HCT116 (cell line): ENCODE data around the gene TMEM176B. TPM values are rescaled to one million over a fixed set of nuclear protein-coding genes. Genes with fewer than 3 reads are reported as not detected.

Experiments
- ATAC-seq: fragments of 200-7000 bp; cut with Tn5 transposase; 2 replicates; pipeline ENCODE4 v1.9.1; 2020; ENCODE audit warnings: mild to moderate bottlenecking, moderate library complexity
- BruUV-seq: library from RNA; stranded (reverse); fragments of 400-500 nt; replicated peaks from 2 replicates; lab custom pipeline; 2021; lab: Mats Ljungman, UMichigan
- CTCF ChIA-PET: fragments of 300-600 bp; sonication (Branson Sonifier 250); formaldehyde crosslinking; loops from one replicate; lab custom pipeline; 2021; ENCODE audit warnings: antibody characterized with exemption; lab: Charles Lee
- POLR2A ChIA-PET: fragments of 300-600, 350-600 bp; sonication (Branson Sonifier 250); formaldehyde crosslinking; loops from one replicate; lab custom pipeline; 2021; ENCODE audit warnings: antibody characterized with exemption; lab: Charles Lee
- RAD21 ChIA-PET, 2 experiments: fragments of 300-600 bp; sonication (Branson Sonifier 250); formaldehyde crosslinking; loops; one replicate each; lab custom pipeline; 2023; ENCODE audit warnings: low total read pairs in 2 of 2; ENCODE audit not compliant: uncharacterized antibody in 2 of 2, unreplicated experiment in 2 of 2, low non-redundant PET in 1 of 2; lab: Charles Lee
- DNase-seq: peaks from one replicate; pipeline ENCODE4 v3.0.0-alpha.2; 2010; ENCODE audit warnings: low read depth, low spot score
- H2AFZ ChIP-seq: fragments of 200-600 bp; shearing (Covaris generic), sonication (generic); 2 replicates; pipeline ENCODE4 v1.6.1; 2017; ENCODE audit warnings: low read depth, mixed run types, mixed read lengths, antibody characterized with exemption, low read length; ENCODE audit not compliant: poor library complexity, severe bottlenecking
- H3K27ac ChIP-seq: 2 replicates; pipeline ENCODE4 v1.5.1; 2012; ENCODE audit warnings: low read depth, low read length
- H3K27me3 ChIP-seq: fragments of 200-600 bp; sonication (generic); 2 replicates; pipeline ENCODE4 v1.6.1; 2016; ENCODE audit warnings: mixed run types, low read length, mixed read lengths; ENCODE audit not compliant: insufficient read depth
- H3K36me3 ChIP-seq, 2 experiments: fragments of 200-500 bp in 1 of 2; fragments of 200-600 bp in 1 of 2; sonication (Bioruptor generic) in 1 of 2; sonication (generic) in 1 of 2; 2 replicates each; pipeline versions ENCODE4 v1.5.1 to v1.6.1; 2014 to 2016; ENCODE audit warnings: low read length in 2 of 2, inconsistent platforms in 1 of 2, mixed read lengths in 1 of 2, mixed run types in 1 of 2; ENCODE audit not compliant: insufficient read depth in 2 of 2, control insufficient read depth in 1 of 2
- H3K4me1 ChIP-seq, 2 experiments: fragments of 200-600 bp in 1 of 2; sonication (generic) in 1 of 2; 2 replicates each; pipeline versions ENCODE4 v1.5.1 to v1.6.1; 2012 to 2017; ENCODE audit warnings: low read length in 2 of 2, inconsistent platforms in 1 of 2, mild to moderate bottlenecking in 1 of 2, mixed read lengths in 1 of 2, mixed run types in 1 of 2, moderate library complexity in 1 of 2; ENCODE audit not compliant: insufficient read depth in 2 of 2, control insufficient read depth in 1 of 2
- H3K4me2 ChIP-seq: fragments of 200-600 bp; sonication (generic); 2 replicates; pipeline ENCODE4 v1.6.1; 2017; ENCODE audit warnings: mixed run types, low read length, mixed read lengths
- H3K4me3 ChIP-seq, 2 experiments: fragments of 200-600 bp in 1 of 2; sonication (generic) in 1 of 2; replicated peaks in 1 of 2; 2 replicates each; pipeline ENCODE4 v1.5.1; 2011 to 2016; ENCODE audit warnings: low read length in 2 of 2, control low read depth in 1 of 2, low read depth in 1 of 2, mild to moderate bottlenecking in 1 of 2, mixed read lengths in 1 of 2, mixed run types in 1 of 2
- H3K79me2 ChIP-seq: fragments of 200-600 bp; sonication (generic); 2 replicates; pipeline ENCODE4 v1.6.1; 2017; ENCODE audit warnings: mild to moderate bottlenecking, mixed run types, low read length, moderate library complexity, mixed read lengths; ENCODE audit not compliant: insufficient read depth
- H3K9ac ChIP-seq: fragments of 200-600 bp; sonication (generic); 2 replicates; pipeline ENCODE4 v1.6.1; 2016; ENCODE audit warnings: low read length, mixed read lengths
- H3K9me2 ChIP-seq: fragments of 200-600 bp; sonication (generic), shearing (Covaris generic); 2 replicates; pipeline ENCODE4 v1.6.1; 2017; ENCODE audit warnings: mixed run types, mild to moderate bottlenecking, moderate library complexity; ENCODE audit not compliant: insufficient read depth
- H3K9me3 ChIP-seq, 2 experiments: fragments of 200-500 bp in 1 of 2; fragments of 200-600 bp in 1 of 2; sonication (Bioruptor generic) in 1 of 2; sonication (generic) in 1 of 2; 2 replicates each; pipeline ENCODE4 v1.6.1; 2014 to 2017; ENCODE audit warnings: low read length in 2 of 2, mixed read lengths in 2 of 2, inconsistent platforms in 1 of 2, low read depth in 1 of 2, mild to moderate bottlenecking in 1 of 2, mixed run types in 1 of 2, moderate library complexity in 1 of 2; ENCODE audit not compliant: control insufficient read depth in 1 of 2, insufficient read depth in 1 of 2
- H4K20me1 ChIP-seq: fragments of 200-600 bp; sonication (generic), shearing (Covaris generic); 2 replicates; pipeline ENCODE4 v1.6.1; 2017; ENCODE audit warnings: mixed run types, mild to moderate bottlenecking, moderate library complexity; ENCODE audit not compliant: insufficient read depth
- CEBPB ChIP-seq: IDR thresholded peaks from 2 replicates; pipeline ENCODE4 v1.6.1; 2012; ENCODE audit warnings: low read depth
- SP1 ChIP-seq: IDR thresholded peaks from 2 replicates; pipeline ENCODE4 v1.6.1; 2012; ENCODE audit warnings: low read depth
- SRF ChIP-seq: IDR thresholded peaks from 2 replicates; pipeline ENCODE4 v1.6.1; 2012; ENCODE audit warnings: low read depth
- YY1 ChIP-seq: IDR thresholded peaks from 2 replicates; pipeline ENCODE4 v1.6.1; 2011; ENCODE audit warnings: low read length, low read depth, moderate library complexity, mild to moderate bottlenecking; ENCODE audit not compliant: insufficient replicate concordance; ENCODE audit errors: extremely low read depth
- intact Hi-C: fragments of 100-400 bp; cut with micrococcal nuclease; formaldehyde crosslinking; loops from 2 replicates; pipeline ENCODE4 v1.10.0; 2022
- total RNA-seq: library from RNA; stranded (reverse); gene quantifications from one replicate; pipeline ENCODE4 v1.2.1, GENCODE V29; 2021; ENCODE audit not compliant: unreplicated experiment
- TF ChIP-seq, protein P1 (sequence below): IDR thresholded peaks from 2 replicates; pipeline ENCODE4 v1.6.1; 2012; ENCODE audit warnings: low read depth
- TF ChIP-seq, protein P2 (sequence below), 3 experiments: fragments of 200-600 bp in 1 of 3; sonication (generic) in 1 of 3; IDR thresholded peaks in 2 of 3; conservative IDR thresholded peaks in 1 of 3; 2 replicates each; pipeline ENCODE4 v1.5.1; 2012 to 2017; ENCODE audit warnings: low read depth in 2 of 3, low read length in 2 of 3, antibody characterized with exemption in 1 of 3, borderline replicate concordance in 1 of 3, control low read depth in 1 of 3, mild to moderate bottlenecking in 1 of 3, mixed read lengths in 1 of 3, mixed run types in 1 of 3, moderate library complexity in 1 of 3; ENCODE audit not compliant: insufficient read depth in 1 of 3

The TMEM176B gene
- total RNA-seq, 1 experiment from 2014 or later, result 0.42 TPM

DNA sequence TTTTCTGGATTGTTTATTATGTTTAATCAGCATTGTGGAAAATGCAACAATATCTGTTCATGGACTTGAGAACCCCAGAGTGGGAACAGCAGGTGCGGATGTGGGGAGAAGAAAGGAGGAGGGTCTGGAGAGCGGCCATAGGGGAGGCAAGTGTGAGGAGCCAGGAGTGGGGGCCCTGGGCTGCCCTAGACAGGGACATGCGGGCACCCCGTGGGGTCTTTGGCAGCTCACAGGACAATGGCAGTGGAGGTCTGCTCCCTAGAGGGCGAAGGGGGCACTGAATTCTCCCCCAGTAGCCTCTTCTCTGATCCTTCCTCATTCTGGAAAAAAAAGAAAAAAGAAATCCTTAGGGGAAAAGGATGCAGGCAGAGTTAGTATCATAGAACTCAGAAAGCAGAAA, 8.9 kb downstream of the TMEM176B start:
- RAD21 ChIA-PET, result no interaction called here
- Histone ChIP-seq H3K9ac (no peak overlapping the region), H3K79me2 (no peaks in the 10 kb centered on the region), H3K27ac (no peak overlapping the region), H3K4me1 (no peaks in the 10 kb centered on the region; a peak in 1 of 4 replicates), H3K36me3 (no peaks in the 10 kb centered on the region), H3K4me3 (no peak overlapping the region), H3K27me3 (peaks cover 38% of the 10 kb centered on the region; the same call in 1 of the 2 replicates), H3K9me2 (no peaks in the 10 kb centered on the region), H2AFZ (no peak overlapping the region), H3K9me3 (no peaks in the 10 kb centered on the region), H4K20me1 (no peaks in the 10 kb centered on the region), H3K4me2 (no peak overlapping the region)
- no TSS peak for BruUV-seq
- CTCF ChIA-PET, result no interaction called here
- intact Hi-C loops, result no loop called here
- TF ChIP-seq SRF, result no peak
- TF ChIP-seq, protein P1, sequence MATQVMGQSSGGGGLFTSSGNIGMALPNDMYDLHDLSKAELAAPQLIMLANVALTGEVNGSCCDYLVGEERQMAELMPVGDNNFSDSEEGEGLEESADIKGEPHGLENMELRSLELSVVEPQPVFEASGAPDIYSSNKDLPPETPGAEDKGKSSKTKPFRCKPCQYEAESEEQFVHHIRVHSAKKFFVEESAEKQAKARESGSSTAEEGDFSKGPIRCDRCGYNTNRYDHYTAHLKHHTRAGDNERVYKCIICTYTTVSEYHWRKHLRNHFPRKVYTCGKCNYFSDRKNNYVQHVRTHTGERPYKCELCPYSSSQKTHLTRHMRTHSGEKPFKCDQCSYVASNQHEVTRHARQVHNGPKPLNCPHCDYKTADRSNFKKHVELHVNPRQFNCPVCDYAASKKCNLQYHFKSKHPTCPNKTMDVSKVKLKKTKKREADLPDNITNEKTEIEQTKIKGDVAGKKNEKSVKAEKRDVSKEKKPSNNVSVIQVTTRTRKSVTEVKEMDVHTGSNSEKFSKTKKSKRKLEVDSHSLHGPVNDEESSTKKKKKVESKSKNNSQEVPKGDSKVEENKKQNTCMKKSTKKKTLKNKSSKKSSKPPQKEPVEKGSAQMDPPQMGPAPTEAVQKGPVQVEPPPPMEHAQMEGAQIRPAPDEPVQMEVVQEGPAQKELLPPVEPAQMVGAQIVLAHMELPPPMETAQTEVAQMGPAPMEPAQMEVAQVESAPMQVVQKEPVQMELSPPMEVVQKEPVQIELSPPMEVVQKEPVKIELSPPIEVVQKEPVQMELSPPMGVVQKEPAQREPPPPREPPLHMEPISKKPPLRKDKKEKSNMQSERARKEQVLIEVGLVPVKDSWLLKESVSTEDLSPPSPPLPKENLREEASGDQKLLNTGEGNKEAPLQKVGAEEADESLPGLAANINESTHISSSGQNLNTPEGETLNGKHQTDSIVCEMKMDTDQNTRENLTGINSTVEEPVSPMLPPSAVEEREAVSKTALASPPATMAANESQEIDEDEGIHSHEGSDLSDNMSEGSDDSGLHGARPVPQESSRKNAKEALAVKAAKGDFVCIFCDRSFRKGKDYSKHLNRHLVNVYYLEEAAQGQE, result no peak
- no peak for DNase-seq
- POLR2A ChIA-PET, result no interaction called here
- ATAC-seq, result no peak

DNA sequence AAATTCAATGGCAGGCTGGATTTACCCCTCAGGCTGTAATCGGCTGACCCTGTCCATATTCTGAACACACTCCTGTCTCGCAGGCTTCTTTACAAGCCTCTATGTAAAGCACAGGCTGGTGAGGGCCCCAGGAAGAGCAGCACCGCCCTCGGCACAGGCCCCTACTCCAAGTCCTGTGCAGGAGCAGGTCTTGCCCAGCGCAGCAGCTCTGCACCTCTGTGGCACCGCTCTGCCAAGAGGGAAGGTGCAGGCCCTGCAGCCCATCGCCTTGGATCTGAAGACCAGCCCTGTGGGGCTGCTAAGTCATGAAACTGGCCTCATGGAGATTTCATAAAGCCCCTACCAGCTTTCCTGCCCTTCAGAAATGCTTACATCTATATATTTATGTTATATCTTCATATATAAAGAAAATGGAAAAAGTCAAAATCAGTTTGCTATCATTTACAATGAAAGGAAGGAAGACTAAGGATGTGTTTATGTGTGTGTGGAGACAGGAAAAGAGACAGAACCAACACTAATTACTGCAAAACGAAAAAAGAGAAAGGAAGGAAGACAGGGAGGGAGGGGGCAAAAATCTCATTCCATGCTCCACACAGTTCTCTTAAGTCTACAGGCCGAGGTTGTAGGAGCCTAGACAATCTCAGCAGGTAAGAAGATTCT, 9.6 kb downstream of the TMEM176B start:
- no TSS peak for BruUV-seq
- no peaks in the 10 kb centered on the region for H3K9me2 ChIP-seq
- no peaks in the 10 kb centered on the region; a peak in 1 of 4 replicates for H3K4me1 ChIP-seq
- DNase-seq (no peak), ATAC-seq (no peak)
- POLR2A ChIA-PET, result no interaction called here
- no peak for TF ChIP-seq CEBPB
- no peak for TF ChIP-seq SP1
- TF ChIP-seq, protein P2, sequence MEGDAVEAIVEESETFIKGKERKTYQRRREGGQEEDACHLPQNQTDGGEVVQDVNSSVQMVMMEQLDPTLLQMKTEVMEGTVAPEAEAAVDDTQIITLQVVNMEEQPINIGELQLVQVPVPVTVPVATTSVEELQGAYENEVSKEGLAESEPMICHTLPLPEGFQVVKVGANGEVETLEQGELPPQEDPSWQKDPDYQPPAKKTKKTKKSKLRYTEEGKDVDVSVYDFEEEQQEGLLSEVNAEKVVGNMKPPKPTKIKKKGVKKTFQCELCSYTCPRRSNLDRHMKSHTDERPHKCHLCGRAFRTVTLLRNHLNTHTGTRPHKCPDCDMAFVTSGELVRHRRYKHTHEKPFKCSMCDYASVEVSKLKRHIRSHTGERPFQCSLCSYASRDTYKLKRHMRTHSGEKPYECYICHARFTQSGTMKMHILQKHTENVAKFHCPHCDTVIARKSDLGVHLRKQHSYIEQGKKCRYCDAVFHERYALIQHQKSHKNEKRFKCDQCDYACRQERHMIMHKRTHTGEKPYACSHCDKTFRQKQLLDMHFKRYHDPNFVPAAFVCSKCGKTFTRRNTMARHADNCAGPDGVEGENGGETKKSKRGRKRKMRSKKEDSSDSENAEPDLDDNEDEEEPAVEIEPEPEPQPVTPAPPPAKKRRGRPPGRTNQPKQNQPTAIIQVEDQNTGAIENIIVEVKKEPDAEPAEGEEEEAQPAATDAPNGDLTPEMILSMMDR (IDR thresholded peaks at IDR 0.05 in 2 of 3, conservative IDR thresholded peaks at IDR 0.05 in 1 of 3; ENCODE audit: borderline replicate concordance in 1 of 3, insufficient read depth in 1 of 3, low read depth in 2 of 3, low read length in 2 of 3), result no peak
- no peak for TF ChIP-seq YY1
- H3K36me3 ChIP-seq, result no peaks in the 10 kb centered on the region
- no peaks in the 10 kb centered on the region for H3K79me2 ChIP-seq
- RAD21 ChIA-PET, result no interaction called here
- H2AFZ ChIP-seq, result no peak overlapping the region
- no peak overlapping the region for H3K4me2 ChIP-seq
- no peak overlapping the region for H3K4me3 ChIP-seq
- H4K20me1 ChIP-seq, result no peaks in the 10 kb centered on the region
- no peak overlapping the region for H3K27ac ChIP-seq
- H3K9me3 ChIP-seq, result no peaks in the 10 kb centered on the region
- CTCF ChIA-PET, result no interaction called here
- no peak overlapping the region for H3K9ac ChIP-seq
- intact Hi-C loops, result no loop called here
- H3K27me3 ChIP-seq, result peaks cover 41% of the 10 kb centered on the region
